Uterus (tissue), 2 donors: ENCODE measurements around the gene CSH1.
"Not testable (repeated sequence)": the region's sequence is repeated elsewhere in the genome, so short reads cannot be mapped to it uniquely, and the experiment has no call there.

ENCODE experiments used
- CTCF ChIP-seq, 4 experiments: fragments of 200-600 bp in 2 of 4; fragments of 450-650 bp in 2 of 4; sonication (generic) in 2 of 4; IDR thresholded peaks; one replicate each; pipeline ENCODE4 v1.5.1; 2016 to 2019; ENCODE audit warnings: antibody characterized with exemption in 4 of 4, mild to moderate bottlenecking in 2 of 4, moderate library complexity in 1 of 4
- POLR2A ChIP-seq, 2 donors: fragments of 450-650 bp; IDR thresholded peaks; one replicate each; pipeline ENCODE4 v1.6.1; 2016; ENCODE audit warnings: antibody characterized with exemption in 2 of 2, mild to moderate bottlenecking in 1 of 2, moderate library complexity in 1 of 2

GRCh38 chr17:63894021-63894420 lies 2.4 kb downstream of the CSH1 start:
- not testable (repeated sequence) for TF ChIP-seq CTCF, POLR2A (IDR thresholded peaks at IDR 0.05)
